Measurements from ENCODE around the gene LHFPL2. TPM values are rescaled to one million over a fixed set of nuclear protein-coding genes. Genes with fewer than 3 reads are reported as not detected.

LHFPL2 gene
- total and polyA plus RNA-seq, 9 donors, result 20.3 to 45.1 (median 27.9) TPM

DNA sequence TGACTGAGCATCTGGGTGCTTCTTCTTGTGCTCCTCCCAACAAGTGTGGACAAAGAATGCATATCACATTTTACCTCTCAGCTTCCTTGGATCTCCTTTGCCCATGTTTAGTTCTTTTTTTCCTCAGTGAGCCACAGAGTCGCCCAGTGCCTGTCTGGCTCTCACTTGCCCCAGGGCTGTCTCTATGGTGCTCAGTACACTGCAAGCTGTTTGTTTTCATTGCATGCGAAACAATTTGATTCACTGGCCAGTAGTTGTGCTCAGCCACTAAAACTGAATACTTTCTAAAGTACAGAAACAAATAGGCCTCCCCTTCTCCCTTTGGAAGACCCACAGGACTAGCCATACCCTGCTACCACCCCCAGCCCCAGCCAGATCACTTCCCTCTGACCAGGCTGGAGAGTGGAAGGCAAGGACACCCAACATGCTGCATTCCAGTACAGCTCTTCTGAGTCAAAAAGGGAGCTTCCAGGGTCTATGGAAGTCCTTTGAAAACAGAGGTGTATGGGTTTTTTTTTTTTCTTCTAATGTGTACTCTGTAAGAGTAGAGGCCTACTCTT, 3.8 kb downstream of the LHFPL2 start:
- Histone ChIP-seq H3K27me3 (no peaks in the 10 kb centered on the region), H3K36me3 (no peaks in the 10 kb centered on the region), H3K27ac (no peak overlapping the region), H3K4me3 (no peak overlapping the region), H3K4me1 (ENCODE audit: insufficient read depth) (peaks cover 16% of the 10 kb centered on the region), H3K9me3 (no peaks in the 10 kb centered on the region)
- TF ChIP-seq POLR2A (IDR thresholded peaks at IDR 0.05), result no peak
- TF ChIP-seq, protein P1, sequence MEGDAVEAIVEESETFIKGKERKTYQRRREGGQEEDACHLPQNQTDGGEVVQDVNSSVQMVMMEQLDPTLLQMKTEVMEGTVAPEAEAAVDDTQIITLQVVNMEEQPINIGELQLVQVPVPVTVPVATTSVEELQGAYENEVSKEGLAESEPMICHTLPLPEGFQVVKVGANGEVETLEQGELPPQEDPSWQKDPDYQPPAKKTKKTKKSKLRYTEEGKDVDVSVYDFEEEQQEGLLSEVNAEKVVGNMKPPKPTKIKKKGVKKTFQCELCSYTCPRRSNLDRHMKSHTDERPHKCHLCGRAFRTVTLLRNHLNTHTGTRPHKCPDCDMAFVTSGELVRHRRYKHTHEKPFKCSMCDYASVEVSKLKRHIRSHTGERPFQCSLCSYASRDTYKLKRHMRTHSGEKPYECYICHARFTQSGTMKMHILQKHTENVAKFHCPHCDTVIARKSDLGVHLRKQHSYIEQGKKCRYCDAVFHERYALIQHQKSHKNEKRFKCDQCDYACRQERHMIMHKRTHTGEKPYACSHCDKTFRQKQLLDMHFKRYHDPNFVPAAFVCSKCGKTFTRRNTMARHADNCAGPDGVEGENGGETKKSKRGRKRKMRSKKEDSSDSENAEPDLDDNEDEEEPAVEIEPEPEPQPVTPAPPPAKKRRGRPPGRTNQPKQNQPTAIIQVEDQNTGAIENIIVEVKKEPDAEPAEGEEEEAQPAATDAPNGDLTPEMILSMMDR (IDR thresholded peaks at IDR 0.05), result no peak
- TF ChIP-seq EP300 (IDR thresholded peaks at IDR 0.05), result no peak
- 23 to 54% (median 28%) methylated on average over 2 of the region's 2 CpGs for WGBS, 3 donors
- no peak for DNase-seq
- intact Hi-C loops (cut with DNase I), result no loop called here

GRCh38 chr5:78644129-78644528, 4.4 kb downstream of the LHFPL2 start:
- 92 to 95% (median 92%) methylated on average over 3 of the region's 3 CpGs for WGBS, 3 donors
- no peaks in the 10 kb centered on the region for H3K36me3 ChIP-seq
- intact Hi-C loops (cut with DNase I), result no loop called here
- H3K4me3 ChIP-seq, result no peak overlapping the region
- H3K4me1 ChIP-seq (ENCODE audit: insufficient read depth), result peaks cover 14% of the 10 kb centered on the region
- H3K27ac ChIP-seq, result no peak overlapping the region
- no peaks in the 10 kb centered on the region for H3K27me3 ChIP-seq
- TF ChIP-seq, protein P1 (IDR thresholded peaks at IDR 0.05), result no peak
- TF ChIP-seq EP300 (IDR thresholded peaks at IDR 0.05), result no peak
- TF ChIP-seq POLR2A (IDR thresholded peaks at IDR 0.05), result no peak
- DNase-seq, result no peak
- no peaks in the 10 kb centered on the region for H3K9me3 ChIP-seq

GRCh38 chr5:78642701-78643100, 5.9 kb downstream of the LHFPL2 start:
- Histone ChIP-seq H3K4me1 (ENCODE audit: insufficient read depth) (peaks cover 20% of the 10 kb centered on the region), H3K27me3 (no peaks in the 10 kb centered on the region), H3K9me3 (no peaks in the 10 kb centered on the region), H3K27ac (no peak overlapping the region), H3K4me3 (no peak overlapping the region), H3K36me3 (no peaks in the 10 kb centered on the region)
- intact Hi-C loops (cut with DNase I), result no loop called here
- DNase-seq, result no peak
- WGBS, 3 donors, result 77 to 93% (median 91%) methylated on average over 1 of the region's 1 CpG
- TF ChIP-seq, protein P1 (IDR thresholded peaks at IDR 0.05), result no peak
- TF ChIP-seq POLR2A (IDR thresholded peaks at IDR 0.05) (no peak), EP300 (IDR thresholded peaks at IDR 0.05) (no peak)

- Histone ChIP-seq H3K27ac (no peak overlapping the region), H3K27me3 (no peaks in the 10 kb centered on the region), H3K36me3 (no peaks in the 10 kb centered on the region), H3K9me3 (no peaks in the 10 kb centered on the region), H3K4me1 (ENCODE audit: insufficient read depth) (peaks cover 17% of the 10 kb centered on the region), H3K4me3 (no peak overlapping the region)
- intact Hi-C loops (cut with DNase I), result no loop called here
- no peak for DNase-seq
- TF ChIP-seq POLR2A (IDR thresholded peaks at IDR 0.05) (no peak), EP300 (IDR thresholded peaks at IDR 0.05) (no peak)
- TF ChIP-seq, protein P1 (IDR thresholded peaks at IDR 0.05), result no peak
- 56 to 68% (median 60%) methylated on average over 3 of the region's 3 CpGs for WGBS, 3 donors
Observed at GRCh38 chr5:78640662-78641474, 7.7 kb downstream of the LHFPL2 start.
